ENCODE measurements around the gene ARID3B.

The ARID3B gene

GRCh38 chr15:74613953-74614743 lies 73.1 kb downstream of the ARID3B start:
- Mint-ChIP-seq H3K9me3 (no peaks in the 10 kb centered on the region), H3K4me3 (peak overlapping the region; percentile 73), H3K36me3 (ENCODE audit: low read depth) (peaks cover 18% of the 10 kb centered on the region), H3K27ac (peak overlapping the region; percentile 68), H3K4me1 (ENCODE audit: low read depth) (peaks cover 44% of the 10 kb centered on the region), H3K27me3 (no peaks in the 10 kb centered on the region)

GRCh38 chr15:74614744-74615507 lies 73.9 kb downstream of the ARID3B start:
- H3K27me3 Mint-ChIP-seq, result no peaks in the 10 kb centered on the region
- peaks cover 20% of the 10 kb centered on the region for H3K36me3 Mint-ChIP-seq (ENCODE audit: low read depth)
- peak overlapping the region; percentile 88 for H3K4me3 Mint-ChIP-seq
- peaks cover 49% of the 10 kb centered on the region for H3K4me1 Mint-ChIP-seq (ENCODE audit: low read depth)
- no peaks in the 10 kb centered on the region for H3K9me3 Mint-ChIP-seq
- H3K27ac Mint-ChIP-seq, result peak overlapping the region; percentile 96

GRCh38 chr15:74615508-74616365 lies 74.7 kb downstream of the ARID3B start, which contains the start of gene CLK3:
Gene CLK3, plus strand, starts transcription at chr15:74615836. Its CDS starts 3,361 bp downstream, at chr15:74619197.
- Mint-ChIP-seq H3K36me3 (ENCODE audit: low read depth) (peaks cover 28% of the 10 kb centered on the region), H3K4me3 (peak within 1 kb of the TSS; percentile 88), H3K9me3 (no peaks in the 10 kb centered on the region), H3K4me1 (ENCODE audit: low read depth) (peaks cover 55% of the 10 kb centered on the region), H3K27ac (peak within 1 kb of the TSS; percentile 96), H3K27me3 (no peaks in the 10 kb centered on the region)

GRCh38 chr15:74616366-74616939 lies 75.4 kb downstream of the ARID3B start:
- Mint-ChIP-seq H3K27ac (peak overlapping the region; percentile 93), H3K9me3 (no peaks in the 10 kb centered on the region), H3K4me1 (ENCODE audit: low read depth) (peaks cover 61% of the 10 kb centered on the region), H3K36me3 (ENCODE audit: low read depth) (peaks cover 35% of the 10 kb centered on the region), H3K27me3 (no peaks in the 10 kb centered on the region), H3K4me3 (peak overlapping the region; percentile 88)

- H3K4me3 Mint-ChIP-seq, result peak overlapping the region; percentile 88
- peaks cover 40% of the 10 kb centered on the region for H3K36me3 Mint-ChIP-seq (ENCODE audit: low read depth)
- H3K27ac Mint-ChIP-seq, result peak overlapping the region; percentile 93
- no peaks in the 10 kb centered on the region for H3K9me3 Mint-ChIP-seq
- peaks cover 61% of the 10 kb centered on the region for H3K4me1 Mint-ChIP-seq (ENCODE audit: low read depth)
- no peaks in the 10 kb centered on the region for H3K27me3 Mint-ChIP-seq
Measured at GRCh38 chr15:74616996-74617395, 76.0 kb downstream of the ARID3B start.

DNA sequence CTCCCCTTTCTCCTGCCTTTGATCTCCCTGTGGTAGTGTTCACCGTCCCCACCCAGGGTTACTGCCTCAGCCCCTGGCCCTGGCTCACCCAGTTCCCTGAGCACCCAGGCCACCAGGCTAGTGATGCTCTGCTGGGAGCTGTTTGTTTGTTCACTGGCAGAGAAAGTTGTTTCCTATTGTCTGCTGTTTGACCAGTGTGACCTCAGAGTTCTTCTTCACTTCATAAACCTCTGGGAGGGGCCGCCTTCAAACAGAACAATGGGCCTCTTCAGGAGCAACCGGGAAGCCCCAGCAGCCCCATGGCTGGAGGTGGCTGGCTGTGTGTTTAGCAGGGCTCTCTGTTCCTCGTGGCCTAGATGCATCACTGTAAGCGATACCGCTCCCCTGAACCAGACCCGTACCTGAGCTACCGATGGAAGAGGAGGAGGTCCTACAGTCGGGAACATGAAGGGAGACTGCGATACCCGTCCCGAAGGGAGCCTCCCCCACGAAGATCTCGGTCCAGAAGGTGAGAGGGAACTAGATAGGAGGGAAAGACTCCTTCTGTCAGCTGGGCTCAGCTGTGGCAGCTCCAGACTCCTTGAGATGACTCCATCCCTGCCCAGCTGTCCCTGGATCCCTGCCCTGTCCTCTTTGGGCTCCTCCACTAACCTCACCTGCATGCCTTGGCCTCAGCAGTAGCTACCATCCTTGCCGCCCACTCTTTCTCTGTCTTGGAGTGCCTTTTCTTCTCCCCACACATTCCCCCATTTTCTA lies 78.0 kb downstream of the ARID3B start:
- Mint-ChIP-seq H3K27ac (peak overlapping the region; percentile 37), H3K9me3 (no peaks in the 10 kb centered on the region), H3K36me3 (ENCODE audit: low read depth) (peaks cover 55% of the 10 kb centered on the region), H3K27me3 (no peaks in the 10 kb centered on the region), H3K4me3 (no peak overlapping the region), H3K4me1 (ENCODE audit: low read depth) (peaks cover 48% of the 10 kb centered on the region)

DNA sequence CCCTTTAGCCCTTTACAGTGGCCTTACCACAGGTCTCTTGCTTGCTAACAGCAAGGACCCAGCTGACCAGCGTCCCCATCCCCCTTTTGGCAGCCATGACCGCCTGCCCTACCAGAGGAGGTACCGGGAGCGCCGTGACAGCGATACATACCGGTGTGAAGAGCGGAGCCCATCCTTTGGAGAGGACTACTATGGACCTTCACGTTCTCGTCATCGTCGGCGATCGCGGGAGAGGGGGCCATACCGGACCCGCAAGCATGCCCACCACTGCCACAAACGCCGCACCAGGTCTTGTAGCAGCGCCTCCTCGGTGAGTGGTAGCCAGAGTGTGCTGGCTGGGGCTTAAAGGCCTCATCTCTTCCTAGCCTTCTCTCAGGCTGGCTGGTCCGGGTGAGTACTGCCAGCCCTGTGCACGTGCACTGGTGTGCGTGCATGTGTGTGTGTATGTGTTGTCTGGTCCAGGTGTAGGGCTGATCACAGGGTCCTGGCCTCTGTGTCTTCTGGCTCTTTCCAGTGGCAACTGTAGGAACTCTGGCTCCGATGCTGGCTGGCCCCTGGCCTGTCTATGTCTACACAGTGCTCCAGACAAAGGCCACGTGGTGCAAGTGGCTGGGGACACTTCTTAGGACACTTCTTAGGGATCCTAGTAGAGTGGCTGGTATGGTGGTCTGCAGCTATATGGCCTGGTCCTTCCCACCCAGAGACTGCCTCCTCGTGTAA lies 79.1 kb downstream of the ARID3B start:
- Mint-ChIP-seq H3K27ac (peak overlapping the region; percentile 45), H3K9me3 (no peaks in the 10 kb centered on the region), H3K36me3 (ENCODE audit: low read depth) (peaks cover 63% of the 10 kb centered on the region), H3K27me3 (no peaks in the 10 kb centered on the region), H3K4me3 (no peak overlapping the region), H3K4me1 (ENCODE audit: low read depth) (peaks cover 43% of the 10 kb centered on the region)

- H3K27me3 Mint-ChIP-seq, result no peaks in the 10 kb centered on the region
- H3K27ac Mint-ChIP-seq, result peak overlapping the region; percentile 62
- peaks cover 51% of the 10 kb centered on the region for H3K4me1 Mint-ChIP-seq (ENCODE audit: low read depth)
- peak overlapping the region; percentile 17 for H3K4me3 Mint-ChIP-seq
- H3K9me3 Mint-ChIP-seq, result no peaks in the 10 kb centered on the region
- peaks cover 70% of the 10 kb centered on the region for H3K36me3 Mint-ChIP-seq (ENCODE audit: low read depth)
Measured at GRCh38 chr15:74620636-74621545, 79.9 kb downstream of the ARID3B start.

- H3K4me3 Mint-ChIP-seq, result no peak overlapping the region
- peaks cover 56% of the 10 kb centered on the region for H3K4me1 Mint-ChIP-seq (ENCODE audit: low read depth)
- no peak overlapping the region for H3K27ac Mint-ChIP-seq
- no peaks in the 10 kb centered on the region for H3K27me3 Mint-ChIP-seq
- H3K36me3 Mint-ChIP-seq (ENCODE audit: low read depth), result peaks cover 73% of the 10 kb centered on the region
- no peaks in the 10 kb centered on the region for H3K9me3 Mint-ChIP-seq
Measured at GRCh38 chr15:74621546-74621920, 80.5 kb downstream of the ARID3B start.

GRCh38 chr15:74621936-74622335 lies 80.9 kb downstream of the ARID3B start:
- Mint-ChIP-seq H3K9me3 (no peaks in the 10 kb centered on the region), H3K36me3 (ENCODE audit: low read depth) (peaks cover 71% of the 10 kb centered on the region), H3K27me3 (no peaks in the 10 kb centered on the region), H3K4me3 (no peak overlapping the region), H3K27ac (no peak overlapping the region), H3K4me1 (ENCODE audit: low read depth) (peaks cover 55% of the 10 kb centered on the region)

DNA sequence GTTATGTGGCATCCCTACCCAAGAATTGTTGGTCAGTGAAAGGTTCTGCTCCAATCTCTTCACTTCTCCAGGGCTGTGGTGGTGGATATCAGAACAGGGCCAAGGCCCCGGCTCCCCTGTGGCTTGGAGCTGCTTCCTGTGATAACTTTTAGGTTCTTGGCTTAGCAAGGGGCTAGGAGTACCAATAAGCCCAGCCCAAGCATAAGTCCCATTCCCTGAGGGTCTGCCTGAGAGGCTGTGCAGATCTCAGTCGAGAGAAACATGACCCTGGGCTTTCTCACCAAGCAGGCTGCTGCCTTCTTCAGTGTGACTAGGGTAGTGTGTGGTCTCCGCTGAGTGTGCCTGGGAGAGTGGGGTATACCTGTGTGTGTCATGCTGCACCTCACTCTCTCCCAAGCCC lies 81.7 kb downstream of the ARID3B start:
- peak overlapping the region; percentile 45 for H3K27ac Mint-ChIP-seq
- H3K4me3 Mint-ChIP-seq, result no peak overlapping the region
- peaks cover 50% of the 10 kb centered on the region for H3K4me1 Mint-ChIP-seq (ENCODE audit: low read depth)
- peaks cover 66% of the 10 kb centered on the region for H3K36me3 Mint-ChIP-seq (ENCODE audit: low read depth)
- H3K9me3 Mint-ChIP-seq, result no peaks in the 10 kb centered on the region
- no peaks in the 10 kb centered on the region for H3K27me3 Mint-ChIP-seq

DNA sequence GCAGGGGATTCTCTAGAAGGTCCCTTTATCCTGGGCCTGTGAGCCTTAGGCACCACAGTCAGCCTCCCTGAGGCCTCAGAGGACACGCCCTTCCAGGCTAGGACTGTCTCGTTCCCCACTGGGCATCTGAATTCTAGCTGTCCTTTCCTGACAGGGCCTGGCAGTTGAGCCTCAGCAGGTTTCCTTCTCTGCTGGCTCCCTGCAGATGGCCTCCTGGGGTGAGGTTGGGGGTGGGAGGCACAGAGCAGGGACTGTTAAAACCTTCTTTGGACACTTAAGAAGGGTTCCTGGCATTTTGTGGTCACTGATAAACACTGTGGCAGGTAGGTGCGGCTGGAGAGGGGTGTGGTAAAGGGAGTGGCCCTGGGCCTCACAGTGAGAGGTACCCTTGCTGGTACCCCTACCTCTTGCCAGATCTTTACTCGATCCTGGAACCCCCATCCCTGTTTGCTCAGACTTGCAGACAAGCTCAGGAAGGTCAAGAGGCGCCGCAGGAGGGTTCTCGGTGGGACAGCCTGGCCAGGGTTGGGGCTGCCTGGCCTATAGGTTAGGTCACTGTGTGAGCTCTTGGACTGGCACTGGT lies 83.1 kb downstream of the ARID3B start:
- H3K27me3 Mint-ChIP-seq, result no peaks in the 10 kb centered on the region
- H3K36me3 Mint-ChIP-seq (ENCODE audit: low read depth), result peaks cover 74% of the 10 kb centered on the region
- peaks cover 46% of the 10 kb centered on the region for H3K4me1 Mint-ChIP-seq (ENCODE audit: low read depth)
- no peak overlapping the region for H3K4me3 Mint-ChIP-seq
- no peaks in the 10 kb centered on the region for H3K9me3 Mint-ChIP-seq
- peak overlapping the region; percentile 26 for H3K27ac Mint-ChIP-seq
